NB4 (cell line): ENCODE measurements around the gene MAP2K7.

ENCODE experiments used
- POLR2A ChIP-seq: IDR thresholded peaks from 2 replicates; pipeline ENCODE4 v1.6.1; 2011; ENCODE audit warnings: mild to moderate bottlenecking; ENCODE audit not compliant: insufficient read length; ENCODE audit errors: extremely low read depth
- TF ChIP-seq, protein P1 (sequence below): IDR thresholded peaks from one replicate; pipeline ENCODE4 v1.5.1; 2012; ENCODE audit warnings: low read depth, low read length
- TF ChIP-seq, protein P2 (sequence below): IDR thresholded peaks from 2 replicates; pipeline ENCODE4 v1.6.1; 2011; ENCODE audit warnings: low read depth, low read length

DNA sequence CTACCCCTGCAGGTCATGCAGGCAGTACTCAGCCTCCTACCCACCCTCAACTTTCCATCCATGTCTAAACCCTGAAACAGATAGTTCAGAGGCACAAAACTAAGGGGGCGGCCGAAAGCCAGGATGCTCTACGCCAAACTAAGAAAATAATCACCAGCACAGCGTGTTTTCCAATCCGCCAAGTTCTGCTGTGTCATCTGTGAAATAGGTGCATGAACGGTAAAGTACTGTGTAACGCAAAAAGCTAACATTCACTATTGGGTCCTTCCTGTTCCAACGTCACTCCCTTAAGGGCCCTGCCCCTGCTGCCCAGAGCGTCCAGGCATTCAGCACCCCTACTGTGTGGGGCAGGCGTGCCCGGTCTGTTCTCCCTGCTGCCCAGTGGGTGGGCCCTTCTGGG lies 52.0 kb downstream of the MAP2K7 start:
- no peak for TF ChIP-seq POLR2A
- TF ChIP-seq, protein P1, sequence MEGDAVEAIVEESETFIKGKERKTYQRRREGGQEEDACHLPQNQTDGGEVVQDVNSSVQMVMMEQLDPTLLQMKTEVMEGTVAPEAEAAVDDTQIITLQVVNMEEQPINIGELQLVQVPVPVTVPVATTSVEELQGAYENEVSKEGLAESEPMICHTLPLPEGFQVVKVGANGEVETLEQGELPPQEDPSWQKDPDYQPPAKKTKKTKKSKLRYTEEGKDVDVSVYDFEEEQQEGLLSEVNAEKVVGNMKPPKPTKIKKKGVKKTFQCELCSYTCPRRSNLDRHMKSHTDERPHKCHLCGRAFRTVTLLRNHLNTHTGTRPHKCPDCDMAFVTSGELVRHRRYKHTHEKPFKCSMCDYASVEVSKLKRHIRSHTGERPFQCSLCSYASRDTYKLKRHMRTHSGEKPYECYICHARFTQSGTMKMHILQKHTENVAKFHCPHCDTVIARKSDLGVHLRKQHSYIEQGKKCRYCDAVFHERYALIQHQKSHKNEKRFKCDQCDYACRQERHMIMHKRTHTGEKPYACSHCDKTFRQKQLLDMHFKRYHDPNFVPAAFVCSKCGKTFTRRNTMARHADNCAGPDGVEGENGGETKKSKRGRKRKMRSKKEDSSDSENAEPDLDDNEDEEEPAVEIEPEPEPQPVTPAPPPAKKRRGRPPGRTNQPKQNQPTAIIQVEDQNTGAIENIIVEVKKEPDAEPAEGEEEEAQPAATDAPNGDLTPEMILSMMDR: no peak
- TF ChIP-seq, protein P2, sequence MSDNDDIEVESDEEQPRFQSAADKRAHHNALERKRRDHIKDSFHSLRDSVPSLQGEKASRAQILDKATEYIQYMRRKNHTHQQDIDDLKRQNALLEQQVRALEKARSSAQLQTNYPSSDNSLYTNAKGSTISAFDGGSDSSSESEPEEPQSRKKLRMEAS: no peak
